Activated CD4-positive, CD25-positive, alpha-beta regulatory T cell treated with anti-CD3 and anti-CD28 coated beads, Interleukin-2, amount 50 U/mL, for 24 hours (primary cell): ENCODE results near the gene PDHX.

Source experiments
- ATAC-seq, 2 donors: fragments of 150-1000 bp; cut with Tn5 transposase; one replicate each; pipeline ENCODE4 v1.10.0; 2021; ENCODE audit warnings: mild to moderate bottlenecking in 1 of 2, moderate library complexity in 1 of 2

PDHX gene

GRCh38 chr11:34996958-34997357 is 80.5 kb downstream of the PDHX start:
- no peak for ATAC-seq

DNA sequence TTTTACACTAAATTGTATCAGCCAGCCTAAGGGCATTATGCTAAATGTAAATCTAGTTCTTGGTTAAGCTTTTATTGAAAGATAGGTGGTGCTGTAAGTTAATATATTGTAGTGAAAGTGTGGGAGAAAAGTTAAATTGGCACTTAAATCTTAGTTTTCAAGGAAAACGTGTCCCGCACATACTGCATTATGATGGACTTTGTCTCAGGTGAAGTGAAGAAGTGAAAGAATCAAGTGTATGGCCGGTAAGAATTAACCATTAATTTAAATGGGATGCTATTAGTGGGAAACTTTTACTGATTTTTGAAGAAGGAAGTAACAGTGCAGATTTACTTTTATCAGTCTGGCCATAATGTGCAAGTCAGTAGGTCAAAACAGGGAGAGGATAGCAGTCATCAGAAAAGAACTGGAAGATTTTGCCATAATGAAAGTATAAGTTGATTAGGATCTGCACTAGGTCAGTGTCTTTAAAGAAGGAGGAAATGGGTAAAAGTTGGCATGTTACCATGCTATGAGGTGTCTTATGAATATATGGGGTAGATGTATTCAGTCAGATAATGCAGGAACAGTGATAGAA is 81.6 kb downstream of the PDHX start:
- ATAC-seq, result no peak

GRCh38 chr11:34999453-34999852 is 83.0 kb downstream of the PDHX start:
- peak; percentile 33 to 41 for ATAC-seq

- peak in 1 of 2 donors; percentile 7 for ATAC-seq
Observed at GRCh38 chr11:35003186-35003585, 86.8 kb downstream of the PDHX start.

- no peak for ATAC-seq
Observed at GRCh38 chr11:35003658-35004057, 87.2 kb downstream of the PDHX start.

GRCh38 chr11:35005141-35005780 is 88.8 kb downstream of the PDHX start:
- ATAC-seq, result no peak

- ATAC-seq, result peak; percentile 91 to 95
Observed at GRCh38 chr11:35006389-35007128, 90.1 kb downstream of the PDHX start.

GRCh38 chr11:35007277-35007676 is 90.9 kb downstream of the PDHX start:
- peak in 1 of 2 donors; percentile 31 for ATAC-seq

DNA sequence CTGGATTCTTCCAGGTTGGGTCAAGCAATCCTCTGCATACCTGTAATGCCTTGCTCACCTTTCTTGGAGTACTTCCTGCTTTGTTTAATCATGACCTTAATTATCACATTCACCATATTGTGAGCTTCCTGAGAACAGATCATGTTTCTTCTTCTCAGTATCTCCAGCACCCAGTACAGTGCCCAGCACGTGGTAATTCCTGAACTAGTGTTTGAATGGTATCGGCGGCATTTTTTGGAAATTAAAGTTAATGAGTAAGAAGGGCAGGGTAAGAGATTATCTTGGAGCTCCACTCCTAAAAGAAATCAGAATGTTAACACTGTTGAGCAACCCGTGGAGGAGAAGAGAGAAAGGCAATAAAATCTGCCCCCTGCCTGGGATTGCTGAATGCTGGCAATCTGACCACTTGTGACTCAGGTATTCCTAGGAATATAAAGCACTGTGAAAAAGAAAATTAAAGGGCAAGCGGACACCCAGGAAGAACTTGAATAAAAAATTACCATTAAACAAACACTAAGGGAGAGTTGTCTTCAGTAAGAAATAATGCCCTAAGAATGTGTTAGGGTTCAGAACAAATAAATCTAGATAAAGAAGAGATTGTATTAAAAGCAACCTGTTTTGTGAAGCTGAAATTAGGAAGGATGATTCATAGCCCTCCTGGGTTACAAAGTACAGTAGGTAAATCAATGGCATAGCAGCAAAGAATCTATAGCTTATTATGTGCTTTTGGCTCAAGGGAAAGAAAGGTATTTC is 92.9 kb downstream of the PDHX start:
- no peak for ATAC-seq

- no peak for ATAC-seq
Observed at GRCh38 chr11:35009944-35010342, 93.5 kb downstream of the PDHX start.

DNA sequence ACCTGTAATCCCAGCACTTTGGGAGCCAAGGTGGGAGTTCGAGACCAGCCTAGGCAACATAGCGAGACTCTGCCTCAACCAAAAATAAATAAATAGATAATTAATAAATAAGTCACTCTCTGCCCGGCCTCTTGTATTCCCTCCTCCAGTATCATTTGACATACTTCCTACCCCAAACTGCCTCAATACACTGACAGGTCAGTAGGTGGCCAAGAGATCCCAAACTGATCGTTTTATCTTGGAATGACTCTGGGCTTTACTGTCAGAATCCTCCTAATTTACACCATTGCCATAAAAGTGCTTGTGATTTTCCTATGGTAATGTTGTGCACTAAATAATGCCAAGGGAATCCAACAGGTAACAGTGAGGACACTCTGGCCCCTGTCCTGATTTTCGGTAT is 94.2 kb downstream of the PDHX start:
- no peak for ATAC-seq

GRCh38 chr11:35011389-35011788 is 95.0 kb downstream of the PDHX start:
- ATAC-seq, result no peak

- ATAC-seq, result no peak
Observed at GRCh38 chr11:35011944-35012343, 95.5 kb downstream of the PDHX start.

DNA sequence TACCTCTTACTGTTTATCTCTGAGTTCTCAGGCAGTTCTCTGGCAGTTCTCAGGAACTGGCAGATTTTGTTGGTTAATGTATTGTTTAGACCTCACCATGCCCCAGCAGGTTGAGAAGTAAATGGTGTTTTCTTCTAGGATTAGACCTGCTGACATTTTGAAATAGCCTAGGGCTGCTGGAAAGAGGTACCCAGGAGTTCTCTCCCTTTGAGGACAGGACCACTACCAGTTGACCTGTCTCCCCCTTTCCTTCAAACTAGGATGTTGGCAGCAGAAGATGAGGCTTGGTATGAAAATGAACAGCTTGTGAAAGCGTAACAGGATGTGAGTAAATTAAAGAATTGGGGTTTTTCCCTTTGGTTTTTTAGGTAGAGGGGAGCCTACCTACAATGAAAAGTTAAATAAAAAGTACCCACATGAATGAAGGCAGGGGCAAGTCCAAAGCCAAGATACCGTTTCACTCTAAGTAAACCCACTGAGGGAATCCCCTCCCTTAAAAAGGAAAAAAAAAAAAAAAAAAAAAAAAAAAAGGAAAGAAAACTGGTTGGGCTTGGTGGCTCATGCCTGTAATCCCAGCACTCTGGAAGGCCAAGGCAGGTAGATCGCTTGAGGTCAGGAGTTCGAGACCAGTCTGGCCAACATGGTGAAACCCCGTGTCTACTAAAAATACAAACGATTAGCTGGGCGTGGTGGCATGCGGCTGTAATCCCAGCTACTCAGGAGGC is 96.2 kb downstream of the PDHX start:
- ATAC-seq, result peak; percentile 71 to 76

DNA sequence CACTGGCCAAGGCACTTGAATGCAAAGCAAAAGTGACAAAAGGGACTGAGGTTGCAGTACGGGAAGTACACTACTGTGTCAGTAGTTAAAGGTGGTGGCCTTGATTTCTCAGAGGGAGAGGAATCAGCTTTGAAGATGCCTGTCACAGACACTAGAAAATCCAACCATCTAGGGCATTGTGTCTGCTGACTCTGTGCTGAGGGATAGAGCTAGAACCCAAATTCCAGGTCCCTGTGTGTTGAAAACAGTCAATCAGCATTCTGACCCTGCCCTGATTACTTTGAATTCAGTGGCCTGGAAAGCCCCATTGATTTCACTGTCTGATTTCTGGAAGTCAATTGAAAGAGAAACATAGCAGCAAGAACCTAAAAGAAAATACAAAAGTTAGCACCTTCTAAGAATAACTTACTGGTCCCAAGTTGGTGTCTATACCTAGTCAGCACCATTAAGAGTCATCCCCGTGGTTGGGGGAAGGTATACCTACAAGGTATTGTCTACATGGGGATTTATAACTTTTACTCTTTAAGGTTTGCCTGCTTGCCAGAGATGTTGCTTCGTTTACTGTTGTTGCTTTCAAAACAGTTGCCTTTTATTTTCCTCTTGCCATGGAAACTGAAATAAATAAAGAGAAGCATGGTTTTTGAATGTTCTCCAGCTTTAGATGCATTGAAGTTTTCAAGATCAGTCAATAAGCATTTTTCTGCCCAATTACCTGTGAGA is 97.3 kb downstream of the PDHX start:
- peak; percentile 73 to 81 for ATAC-seq

- no peak for ATAC-seq
Observed at GRCh38 chr11:35014346-35014745, 97.9 kb downstream of the PDHX start.

- no peak for ATAC-seq
Observed at GRCh38 chr11:35015621-35016387, 99.4 kb downstream of the PDHX start.

- ATAC-seq, result no peak
Observed at GRCh38 chr11:35016916-35017315, 100.5 kb downstream of the PDHX start.

DNA sequence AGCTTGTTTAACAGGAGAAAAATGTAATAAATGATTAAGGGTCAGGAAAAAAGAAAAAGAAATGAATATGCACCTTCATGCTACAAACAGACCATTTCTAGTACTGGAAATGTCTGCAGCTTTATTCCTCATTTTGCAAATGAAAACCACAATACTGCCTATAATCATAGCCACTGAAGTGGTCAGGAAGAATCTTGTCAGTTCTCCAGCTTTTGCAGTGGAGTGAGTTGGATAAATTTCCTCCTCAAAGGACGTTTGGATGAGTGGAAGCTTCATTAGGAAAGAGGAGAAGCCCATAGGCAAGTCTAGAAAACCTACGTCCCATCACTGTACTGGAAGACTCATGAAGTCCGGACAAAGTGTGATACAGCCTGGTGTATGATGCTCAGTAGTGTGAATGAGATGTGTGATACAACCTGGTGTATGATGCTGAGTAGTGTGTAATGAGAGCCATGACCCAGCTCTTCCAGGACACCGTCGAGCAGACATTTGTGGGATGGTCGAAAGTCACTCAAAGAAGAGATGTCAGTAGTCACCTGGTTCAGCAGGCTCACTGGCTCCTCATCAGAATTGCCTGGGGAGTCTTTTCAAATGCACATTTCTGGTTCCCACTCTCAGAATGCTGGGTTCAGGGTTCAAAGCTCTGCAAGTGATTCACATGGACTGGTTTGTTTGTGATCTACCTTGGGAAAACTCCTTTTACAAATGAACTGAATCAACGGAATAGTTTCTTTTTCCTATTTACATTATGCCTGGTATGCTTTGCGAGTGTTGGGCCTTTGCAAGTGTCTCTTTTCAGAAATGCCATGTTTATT is 101.3 kb downstream of the PDHX start:
- ATAC-seq, result no peak

DNA sequence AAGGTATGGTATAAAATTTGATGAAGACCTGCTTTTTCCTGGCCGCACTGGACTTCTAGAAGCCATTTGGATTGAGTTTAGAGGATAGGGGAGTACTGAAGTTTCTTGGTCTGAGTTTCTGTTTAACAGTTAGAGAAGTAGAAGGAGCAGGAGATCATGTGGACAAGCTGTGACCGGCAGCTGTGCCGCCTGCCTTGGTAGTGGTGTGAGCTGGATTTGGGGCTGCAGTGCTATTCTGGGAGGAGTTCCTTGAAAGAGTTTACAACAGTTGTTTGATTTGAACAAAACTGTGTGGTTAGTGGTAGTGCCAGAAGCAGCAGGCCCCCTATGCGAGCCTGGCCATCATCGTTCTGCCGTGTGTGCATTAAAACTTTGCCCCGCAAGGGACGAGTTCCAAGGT is 105.2 kb downstream of the PDHX start:
- ATAC-seq, result no peak
